Hematopoietic multipotent progenitor cell treated with erythropoietin and hydrocortisone succinate and interleukin-3 and kit ligand, for 8 days (in vitro differentiated cells): ENCODE measurements around the gene RBM39.
"Not testable (repeated sequence)": the region's sequence is repeated elsewhere in the genome, so short reads cannot be mapped to it uniquely, and the experiment has no call there.

Experiments used
- DNase-seq: peaks from one replicate; pipeline ENCODE4 v3.0.0-alpha.2; 2015

Gene RBM39

DNA sequence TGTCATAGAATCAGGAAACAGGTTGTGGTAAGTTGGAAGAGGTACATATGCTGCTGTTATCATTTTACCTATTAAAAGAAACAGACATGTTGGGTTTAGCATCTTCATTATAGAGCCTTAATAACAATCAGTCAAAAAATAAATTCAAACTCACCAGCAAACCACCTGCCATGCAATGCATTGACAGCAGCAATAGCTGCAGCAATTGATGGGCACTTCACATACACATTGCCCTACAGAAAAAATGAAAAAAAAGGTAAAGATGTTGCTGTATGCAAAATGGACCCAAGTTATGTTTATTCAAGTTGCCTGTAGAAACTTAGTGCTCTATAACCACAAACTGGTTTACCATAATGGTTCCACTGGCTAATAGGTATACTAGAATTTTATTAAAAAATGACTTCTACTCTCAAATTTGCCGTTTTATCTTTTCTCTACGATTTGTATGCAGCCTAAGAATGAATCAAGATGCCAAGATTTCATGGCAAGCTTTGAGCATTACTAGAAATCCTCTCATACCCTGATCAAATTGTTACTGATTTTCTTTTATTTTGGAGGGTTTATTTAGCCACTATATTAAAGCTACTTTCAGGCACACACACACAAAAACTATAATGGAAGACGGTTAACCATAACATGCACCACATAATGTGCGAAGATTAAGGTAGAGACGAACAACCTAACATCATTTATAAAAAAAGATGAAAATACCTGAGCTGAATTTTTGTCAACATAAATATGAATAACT, 37.4 kb downstream of the RBM39 start:
- no peak for DNase-seq

DNA sequence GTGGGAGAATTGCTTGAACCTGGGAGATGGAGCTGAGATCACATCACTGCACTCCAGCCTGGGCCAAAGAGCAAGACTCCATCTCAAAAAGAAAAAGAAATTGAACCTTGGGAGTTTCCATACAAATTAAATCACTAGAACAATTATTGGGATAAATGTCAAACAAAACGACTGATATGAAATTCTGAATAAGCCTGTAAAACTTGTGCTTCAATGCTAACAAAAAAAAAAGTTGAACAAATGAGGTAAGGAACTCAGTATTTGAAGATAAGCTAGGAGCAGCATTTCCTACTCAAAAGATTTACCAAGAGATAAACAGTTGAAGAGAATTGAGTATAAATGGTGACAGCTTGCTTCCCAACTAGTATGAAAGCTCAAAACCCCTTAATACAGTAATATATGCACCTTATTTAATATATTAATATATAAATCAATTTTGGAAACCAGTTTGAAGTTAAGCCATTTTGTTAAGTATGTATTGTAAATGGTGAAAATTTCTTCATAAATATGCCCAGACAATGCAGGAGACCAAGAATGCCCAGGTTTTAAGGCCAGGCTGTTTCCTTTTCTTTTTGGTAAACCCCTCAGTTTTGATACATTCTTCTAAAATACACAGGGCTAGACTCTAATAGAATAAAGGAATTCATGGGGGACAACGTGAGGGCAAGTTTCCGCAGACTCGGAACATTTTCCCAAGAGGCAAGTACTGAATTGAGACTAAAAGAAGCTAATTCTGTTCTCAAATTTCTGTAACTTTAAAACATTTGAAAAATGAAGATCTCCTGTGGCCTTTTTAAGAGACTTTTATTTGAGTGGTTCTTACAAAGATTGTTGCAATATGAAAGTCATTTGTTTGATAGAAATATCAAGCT, 39.0 kb downstream of the RBM39 start:
- DNase-seq = no peak

DNA sequence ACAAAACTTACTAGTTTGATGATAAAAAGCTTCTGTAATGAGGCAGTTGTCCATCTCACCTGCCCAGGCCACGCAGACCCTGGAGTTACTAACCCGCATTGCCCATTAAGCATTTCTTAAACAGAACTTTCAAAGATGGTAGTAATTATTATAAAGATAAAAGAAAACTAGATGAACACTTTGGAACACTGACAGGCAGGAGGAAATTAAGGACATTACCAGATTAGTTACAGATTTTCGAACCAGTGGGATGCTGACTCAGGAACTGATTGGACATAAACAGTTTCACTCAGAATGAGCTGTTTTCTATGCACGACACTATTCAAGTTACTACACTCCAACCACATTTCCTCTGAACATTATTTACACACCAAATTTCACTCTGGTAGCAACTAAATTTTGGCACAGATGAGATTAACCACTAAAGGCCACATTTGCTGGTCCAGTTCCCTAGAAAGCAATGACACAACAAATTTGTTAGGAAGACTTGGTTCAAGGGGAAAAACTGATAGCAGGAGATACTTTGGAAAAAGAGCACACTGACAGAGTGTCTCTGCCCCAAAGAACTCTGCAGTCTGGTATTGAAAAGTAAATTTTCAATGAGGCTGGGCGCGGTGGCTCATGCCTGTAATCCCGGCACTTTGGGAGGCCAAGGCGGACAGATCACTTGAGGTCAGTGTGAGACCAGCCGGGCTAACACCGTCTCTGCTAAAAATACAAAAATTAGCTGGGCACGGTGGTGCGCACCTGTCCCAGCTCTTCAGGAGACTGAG, 39.8 kb downstream of the RBM39 start:
- DNase-seq = no peak

DNA sequence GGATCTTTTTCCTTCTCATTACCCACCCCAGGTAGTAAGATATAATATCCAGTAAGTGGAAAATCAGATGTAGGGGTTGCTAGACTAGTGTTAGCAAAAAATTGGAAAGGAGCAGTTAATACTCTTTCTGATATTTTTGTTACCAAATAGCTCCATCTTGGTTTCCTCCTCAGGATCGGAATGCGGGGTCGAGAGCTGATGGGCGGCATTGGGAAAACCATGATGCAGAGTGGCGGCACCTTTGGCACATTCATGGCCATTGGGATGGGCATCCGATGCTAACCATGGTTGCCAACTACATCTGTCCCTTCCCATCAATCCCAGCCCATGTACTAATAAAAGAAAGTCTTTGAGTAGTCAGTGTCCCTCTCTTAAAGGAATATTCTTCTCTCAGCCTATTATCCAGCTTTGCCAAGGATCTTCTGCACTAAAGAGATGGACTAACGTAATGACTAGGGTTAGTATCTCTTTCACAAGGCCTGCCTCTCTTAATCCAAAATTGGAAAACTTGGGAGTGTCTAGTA, 41.4 kb downstream of the RBM39 start:
- DNase-seq = no peak

DNA sequence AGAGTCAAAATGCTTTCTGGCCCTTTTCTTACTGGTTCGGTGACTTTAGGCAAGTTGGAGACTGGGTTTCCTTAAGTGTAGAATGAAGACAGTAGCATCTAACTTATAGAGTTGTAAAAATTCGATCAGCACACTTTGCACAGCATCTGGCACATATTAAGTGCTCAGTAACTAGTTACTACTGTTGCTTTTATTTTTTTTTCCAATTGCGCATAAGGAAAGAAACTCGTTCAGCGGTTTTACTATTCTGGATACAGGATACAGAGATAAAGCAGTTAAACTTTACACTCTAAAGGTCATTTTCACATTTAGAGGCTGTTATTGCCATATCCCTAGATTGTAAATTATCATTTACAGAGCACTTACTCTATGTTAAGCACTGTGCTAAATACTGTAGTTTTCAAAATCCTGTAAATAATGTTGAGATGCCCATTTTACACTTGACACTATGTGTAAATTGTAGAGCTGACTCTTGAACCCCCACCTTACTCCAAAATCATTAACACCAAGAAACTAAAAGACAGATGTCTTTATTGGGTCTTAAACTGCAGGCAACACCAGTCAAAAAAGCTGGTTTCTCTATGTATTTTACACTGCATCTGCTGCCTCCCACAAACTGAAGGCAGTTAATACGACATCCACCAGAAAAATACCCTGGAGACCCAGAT, 42.0 kb downstream of the RBM39 start:
- DNase-seq = no peak

DNA sequence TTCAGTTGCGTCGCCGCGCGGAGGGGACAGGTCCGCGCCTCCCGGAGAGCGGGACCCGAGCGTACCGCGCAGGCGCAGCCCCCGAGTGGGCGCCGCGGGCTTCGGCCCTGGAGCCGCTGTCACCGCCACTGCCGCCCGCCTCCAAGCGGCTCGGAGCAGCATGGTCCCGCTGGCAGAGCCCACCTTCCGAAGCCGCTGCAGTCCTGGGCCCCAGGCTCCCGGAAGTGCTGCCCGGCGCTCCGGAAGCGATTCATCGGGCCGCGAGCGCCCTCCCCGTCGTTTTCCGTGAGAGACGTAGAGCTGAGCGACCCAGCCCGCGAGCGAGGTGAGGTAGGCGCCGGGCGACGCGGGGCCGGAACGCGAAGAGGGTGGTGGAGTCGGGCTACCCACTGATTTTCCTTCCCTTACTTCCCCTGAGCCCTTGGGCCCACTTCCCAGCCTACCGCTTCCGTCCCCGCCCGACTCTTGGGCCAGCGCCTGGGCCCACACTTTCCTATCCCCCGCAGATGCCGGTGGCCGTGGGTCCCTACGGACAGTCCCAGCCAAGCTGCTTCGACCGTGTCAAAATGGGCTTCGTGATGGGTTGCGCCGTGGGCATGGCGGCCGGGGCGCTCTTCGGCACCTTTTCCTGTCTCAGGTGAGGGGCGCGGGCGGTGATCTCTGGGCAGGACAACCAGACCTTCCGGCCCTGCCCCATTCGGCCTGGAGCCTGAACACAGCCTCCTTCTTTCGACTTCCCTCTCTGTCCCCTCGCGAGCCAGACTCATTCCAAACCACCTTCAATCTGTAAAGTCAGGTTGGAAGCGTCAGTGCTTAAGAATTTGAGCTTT, 42.7 kb downstream of the RBM39 start, which contains the start of the genes NFS1 and ROMO1:
TSS of gene NFS1 (minus strand) at position 226 of the 830 bp plus-strand sequence. CDS start at position 162, 64 bp downstream.
TSS of gene ROMO1 (plus strand) at position 279 of the 830 bp plus-strand sequence. CDS start at position 507, 228 bp downstream.
- peak; percentile 87 for DNase-seq

DNA sequence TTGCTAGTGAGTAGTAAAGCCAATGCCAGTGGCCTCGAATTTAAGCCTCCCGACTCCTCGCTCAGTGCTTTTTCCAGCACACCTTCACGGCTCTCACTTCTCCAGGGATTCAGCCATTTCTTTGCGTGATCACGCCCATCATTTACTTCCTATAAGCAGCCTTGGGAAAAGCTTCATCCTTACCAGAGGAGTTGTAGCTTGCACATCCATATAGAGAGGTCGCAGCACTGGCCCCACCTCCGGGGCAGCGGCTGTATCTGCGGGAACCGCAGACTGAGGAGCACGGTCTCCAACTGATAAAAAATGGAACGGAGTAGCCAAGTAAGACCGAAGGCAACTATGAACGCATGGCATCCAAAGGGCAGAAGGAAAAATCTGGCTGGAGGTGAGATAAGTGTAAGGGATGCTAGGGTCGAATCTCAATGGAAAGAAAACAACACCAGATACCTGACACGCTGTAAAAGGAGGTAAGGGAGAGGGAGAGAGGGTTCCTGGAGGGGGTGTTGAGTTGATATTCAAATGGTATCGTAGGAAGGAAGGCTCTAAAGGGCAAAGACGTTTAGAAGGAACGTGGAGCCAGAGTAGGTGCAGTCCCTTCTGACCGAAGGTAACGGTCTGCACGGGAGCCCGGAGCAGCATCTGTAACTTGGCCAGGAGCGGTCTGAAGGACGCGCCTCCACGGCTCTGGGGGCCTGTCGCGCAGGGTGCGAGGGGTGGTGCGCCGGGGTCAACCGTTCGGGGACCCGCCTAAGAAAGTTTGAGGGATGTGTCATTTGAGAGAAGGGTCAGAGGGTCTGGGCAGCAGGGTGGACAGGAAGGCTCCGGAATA, 43.5 kb downstream of the RBM39 start:
- DNase-seq = peak; percentile 55

DNA sequence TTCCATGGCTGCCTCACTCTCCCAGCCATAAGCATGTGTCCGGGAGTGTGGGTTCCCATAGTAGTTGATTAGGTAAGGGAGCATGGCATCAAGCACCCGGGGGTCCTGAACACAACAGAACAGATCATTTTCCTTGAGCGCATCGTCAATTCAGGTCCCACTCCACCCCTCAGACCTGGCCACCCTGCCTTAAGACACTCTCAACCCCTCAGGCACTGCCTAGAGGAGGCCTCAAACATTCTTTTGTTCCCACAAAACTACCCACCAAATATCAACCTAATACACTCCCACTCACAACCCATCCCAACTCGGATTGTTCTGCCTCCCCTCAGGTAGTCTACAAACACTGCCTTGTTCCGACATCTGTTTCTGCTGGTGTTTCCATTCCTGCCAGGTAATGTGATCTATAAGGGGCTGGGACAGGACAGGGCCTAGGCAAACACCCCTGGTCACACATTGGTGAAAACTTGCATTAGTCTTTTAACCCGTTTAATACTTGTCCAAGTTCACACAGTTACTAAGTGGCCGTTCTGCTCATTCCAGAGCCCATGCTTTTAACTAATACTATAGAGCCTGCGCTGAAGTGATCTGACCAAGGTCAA, 44.3 kb downstream of the RBM39 start:
- no peak for DNase-seq

DNA sequence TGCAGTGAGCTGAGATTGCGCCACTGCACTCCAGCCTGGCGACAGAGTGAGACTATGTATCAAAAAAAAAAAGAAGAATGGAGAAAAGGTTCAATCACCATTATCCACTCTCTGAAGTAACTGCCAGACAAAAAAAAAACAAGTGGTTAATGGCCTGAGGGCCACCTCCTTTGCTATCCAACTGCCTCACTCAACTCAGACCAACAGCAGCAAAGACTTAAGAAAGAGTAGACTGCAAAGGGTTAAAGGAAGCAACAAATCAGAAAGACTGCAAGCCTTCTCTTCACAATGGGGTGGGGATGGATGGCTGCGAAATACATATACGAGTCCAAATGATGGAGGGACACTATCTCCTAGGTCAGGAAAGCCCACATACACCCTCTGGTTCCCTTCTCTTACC, 46.1 kb downstream of the RBM39 start:
- DNase-seq = no peak

DNA sequence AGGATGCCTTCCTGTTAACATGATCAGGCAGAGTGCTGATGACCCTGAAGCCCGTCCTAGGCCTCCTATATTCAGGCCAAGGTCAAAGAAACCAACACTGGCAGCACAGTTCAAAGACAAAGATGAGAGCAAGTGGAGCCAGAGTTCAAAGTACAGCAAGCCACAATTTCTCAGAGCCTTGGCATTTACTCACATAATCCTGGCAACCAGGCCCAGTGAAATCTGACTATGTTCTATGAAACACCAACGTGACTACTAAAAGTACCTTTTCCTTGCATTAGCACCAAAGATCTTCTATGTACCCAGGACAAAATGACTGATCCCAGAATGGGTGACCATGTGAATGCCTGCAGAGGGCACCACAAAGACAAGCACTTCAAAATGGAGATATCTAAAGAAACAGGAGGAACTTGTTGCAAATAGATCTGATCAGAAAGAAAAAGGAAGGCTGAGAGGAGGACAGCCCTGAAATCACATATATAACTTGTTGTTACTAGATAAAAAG, 46.8 kb downstream of the RBM39 start:
- no peak for DNase-seq

DNA sequence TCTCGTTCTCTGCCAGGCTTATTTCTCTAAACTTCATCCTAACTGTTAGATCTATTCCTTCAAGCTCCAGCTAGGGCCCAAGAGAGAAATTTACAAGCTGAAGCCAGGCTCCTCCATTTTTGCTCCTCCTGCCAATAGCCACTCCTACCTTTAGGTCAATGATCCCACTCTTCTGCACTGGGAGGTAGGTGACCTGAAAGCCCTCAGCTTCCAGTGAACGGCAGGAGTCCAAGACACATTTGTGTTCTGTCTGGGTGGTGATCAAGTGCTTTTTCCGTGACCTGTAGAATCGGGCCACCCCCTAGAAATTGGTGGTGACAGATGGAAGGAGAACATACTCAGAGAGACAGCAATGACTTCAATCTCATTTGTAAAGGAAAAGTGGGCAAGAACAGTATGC, 51.8 kb downstream of the RBM39 start:
- DNase-seq = no peak

DNA sequence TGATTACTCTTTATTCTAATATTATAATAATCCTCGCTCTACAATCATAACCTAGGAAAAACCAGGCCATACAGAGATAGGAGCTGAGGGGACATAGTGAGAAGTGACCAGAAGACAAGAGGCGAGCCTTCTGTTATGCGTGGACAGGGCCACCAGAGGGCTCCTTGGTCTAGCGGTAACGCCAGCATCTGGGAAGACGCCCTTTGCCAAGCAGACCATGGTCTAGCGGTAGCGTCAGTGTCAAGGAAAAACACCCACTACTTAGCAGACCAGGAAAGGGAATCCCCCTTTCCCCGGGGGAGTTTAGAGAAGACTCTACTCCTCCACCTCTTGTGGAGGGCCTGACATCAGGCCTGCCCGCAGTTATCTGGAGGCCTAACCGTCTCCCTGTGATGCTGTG, 55.2 kb downstream of the RBM39 start:
- DNase-seq = not testable (repeated sequence)

DNA sequence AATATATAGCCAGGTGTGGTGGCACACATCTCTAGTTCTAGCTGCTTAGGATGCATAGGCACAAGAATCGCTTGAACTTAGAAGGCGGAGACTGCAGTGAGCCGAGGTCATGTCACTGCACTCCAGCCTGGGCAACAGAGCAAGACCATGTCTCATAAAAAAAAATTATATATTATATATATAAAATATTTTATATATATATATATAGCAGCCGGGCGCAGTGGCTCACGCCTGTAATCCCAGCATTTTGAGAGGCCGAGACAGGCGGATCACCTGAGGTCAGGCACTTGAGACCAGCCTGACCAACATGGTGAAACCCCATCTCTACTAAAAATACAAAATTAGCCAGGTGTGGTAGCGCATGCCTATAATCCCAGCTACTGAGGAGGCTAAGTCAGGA, 56.7 kb downstream of the RBM39 start:
- DNase-seq = not testable (repeated sequence)

DNA sequence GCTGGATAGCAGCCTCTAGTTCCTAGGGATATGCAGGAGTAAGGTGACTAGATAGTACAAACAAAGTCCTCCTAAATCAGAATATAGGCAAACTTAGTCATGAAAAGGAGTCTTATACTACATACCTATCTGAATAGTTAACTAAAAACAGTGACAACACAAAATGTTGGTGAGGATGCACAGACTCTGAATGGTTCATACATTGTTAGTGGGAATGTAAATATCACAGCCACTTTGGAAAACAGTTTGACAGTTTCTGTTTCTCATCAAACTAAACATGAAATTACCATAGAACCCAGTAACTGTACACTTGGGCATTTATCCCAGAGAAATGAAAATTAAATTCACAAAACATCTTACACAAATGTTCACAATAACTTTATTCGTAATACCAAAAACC, 60.1 kb downstream of the RBM39 start:
- DNase-seq = no peak

DNA sequence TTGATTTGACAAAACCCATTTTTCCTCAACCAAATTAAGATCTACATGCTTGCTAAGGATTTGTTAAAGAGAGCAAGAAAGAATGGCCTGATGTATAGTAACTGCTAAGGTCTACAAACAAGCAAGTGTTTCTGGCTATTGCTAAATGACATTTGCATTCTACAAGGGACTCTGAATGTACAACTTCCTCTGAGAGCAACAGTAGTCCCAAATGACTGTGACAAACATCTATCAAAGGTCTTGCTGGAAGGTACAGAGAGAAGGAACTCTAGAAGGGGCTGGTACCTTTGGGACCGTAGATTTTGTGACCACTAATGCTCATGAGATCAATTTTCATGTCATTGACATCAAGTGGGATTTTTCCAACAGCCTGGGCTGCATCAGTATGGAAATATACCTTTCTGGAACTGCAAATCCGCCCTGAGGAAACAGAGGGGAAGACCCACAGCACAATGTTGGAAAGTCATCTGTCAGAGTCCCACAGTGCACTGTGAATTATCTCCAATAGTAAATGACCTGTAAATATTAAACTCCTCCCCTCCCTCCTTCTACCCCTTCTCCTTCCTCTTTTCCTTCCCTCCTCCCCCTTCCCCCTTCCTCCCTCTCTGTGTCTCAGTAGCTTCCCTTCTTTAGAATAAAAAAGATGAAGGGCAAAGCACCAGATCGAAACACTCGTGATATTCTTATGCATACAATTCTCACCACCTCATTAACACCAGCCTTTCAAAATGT, 61.4 kb downstream of the RBM39 start:
- no peak for DNase-seq

DNA sequence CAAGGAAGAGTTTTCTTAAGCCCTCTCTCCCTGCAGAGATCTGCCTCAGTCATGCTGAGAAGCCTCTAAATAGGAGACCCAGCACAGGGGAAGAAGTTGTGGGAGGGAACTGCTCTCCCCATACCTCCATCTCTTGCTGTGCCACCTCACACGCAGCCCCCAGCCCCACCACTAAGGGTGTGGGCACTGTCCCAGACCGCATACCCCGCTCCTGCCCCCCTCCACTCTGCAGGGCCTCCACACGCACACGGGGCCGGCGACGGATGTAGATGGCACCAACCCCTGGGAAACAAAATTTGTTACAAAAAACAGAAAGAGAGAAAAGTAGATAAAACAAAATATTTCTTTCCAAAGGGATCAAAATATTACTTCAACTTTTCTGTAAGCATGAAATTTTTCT, 67.1 kb downstream of the RBM39 start:
- no peak for DNase-seq

DNA sequence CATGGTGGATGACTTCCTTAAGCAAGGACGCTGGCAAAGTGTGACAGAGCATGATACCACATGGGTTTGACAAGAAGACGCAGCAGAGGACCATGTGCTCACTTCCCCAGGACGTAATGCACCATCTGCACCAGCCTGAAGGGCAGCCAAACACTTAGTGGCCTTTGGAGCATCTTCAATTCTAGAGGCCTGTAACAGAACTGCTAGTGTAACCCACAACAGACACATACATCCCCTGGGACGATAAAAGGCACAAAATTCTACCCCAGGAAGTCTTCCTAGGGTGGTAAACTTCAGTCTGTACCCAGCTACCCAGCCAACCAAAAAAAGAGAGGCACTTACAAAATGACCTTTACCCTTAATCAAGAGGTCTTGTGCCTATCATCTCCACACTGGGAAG, 68.2 kb downstream of the RBM39 start:
- DNase-seq = no peak

DNA sequence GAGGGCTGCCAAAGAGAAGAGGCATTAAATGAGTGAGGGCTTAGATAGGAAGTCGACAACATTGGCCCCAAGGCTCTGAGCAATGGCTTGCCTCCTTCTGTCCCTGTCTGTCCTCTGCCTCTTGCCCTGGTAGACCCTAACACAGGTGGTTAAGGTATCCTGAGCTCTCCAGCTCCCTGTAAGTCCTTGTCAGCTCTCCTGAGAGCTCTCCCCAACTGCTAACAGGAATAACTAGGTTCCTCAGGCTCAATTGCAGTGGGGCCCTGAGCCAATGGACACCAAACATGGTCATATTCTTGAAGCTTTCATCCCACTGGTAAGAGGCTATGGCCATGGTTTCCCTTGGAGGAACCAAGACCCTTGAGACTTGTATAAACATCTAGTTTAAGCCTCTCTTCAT, 72.4 kb downstream of the RBM39 start:
- no peak for DNase-seq

DNA sequence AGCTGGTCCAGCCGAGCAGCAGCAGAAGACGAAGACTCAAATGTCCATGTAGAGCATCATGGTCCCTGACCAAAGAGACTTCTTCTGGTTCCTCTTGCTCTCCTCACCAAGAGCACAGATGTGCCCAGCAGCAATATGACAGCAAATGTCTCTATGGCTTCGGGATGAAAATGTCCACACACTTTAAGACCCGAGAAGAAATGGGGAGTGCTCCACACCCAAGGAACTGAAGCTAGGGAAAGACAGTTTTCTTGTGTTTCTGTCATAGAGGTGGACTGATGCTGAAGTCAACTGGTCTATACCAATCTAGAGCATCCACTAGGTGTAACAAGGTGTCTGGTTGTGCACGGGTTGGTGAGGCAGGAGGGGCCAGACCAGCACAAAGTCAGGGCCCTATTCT, 72.8 kb downstream of the RBM39 start:
- DNase-seq = no peak
